GM18526 (cell line): ENCODE data around the gene CPNE4.

Experiments
- POLR2A ChIP-seq: IDR thresholded peaks from 3 replicates; pipeline ENCODE4 v1.6.1; 2011; ENCODE audit not compliant: insufficient read length; ENCODE audit errors: extremely low read depth

CPNE4 gene

DNA sequence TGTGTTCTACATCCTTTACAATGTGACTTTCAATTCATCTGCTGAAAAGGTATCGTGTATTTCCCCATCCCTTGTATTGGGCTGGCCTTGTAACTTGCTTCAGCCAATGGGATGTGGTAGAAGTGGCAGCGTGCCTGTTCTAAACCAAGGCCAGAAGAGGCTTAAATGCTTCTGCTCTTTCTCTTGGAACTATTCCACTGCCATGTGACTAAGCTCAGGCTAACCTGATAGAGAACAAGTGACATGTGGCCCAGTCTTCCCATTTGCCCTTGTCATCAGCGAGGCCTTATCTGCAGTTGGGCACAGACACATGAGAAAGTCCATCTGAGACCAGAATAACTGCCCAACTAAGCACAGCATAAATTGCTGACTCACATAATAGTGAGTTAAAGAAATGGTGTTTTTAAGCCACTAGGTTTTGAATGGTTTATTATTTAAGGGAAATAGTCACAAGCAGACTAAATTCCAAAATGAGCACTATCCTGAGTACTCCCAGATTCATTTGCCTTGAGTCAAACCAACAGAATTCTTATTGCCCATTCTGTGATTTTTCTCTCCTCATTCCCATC lies 230.2 kb downstream of the CPNE4 start:
- no peak for TF ChIP-seq POLR2A

- no peak for TF ChIP-seq POLR2A
These were observed 231.7 kb downstream of the CPNE4 start for GRCh38 chr3:131803113-131803512.

GRCh38 chr3:131802029-131802428 lies 232.8 kb downstream of the CPNE4 start:
- no peak for TF ChIP-seq POLR2A

GRCh38 chr3:131801566-131801965 lies 233.2 kb downstream of the CPNE4 start:
- no peak for TF ChIP-seq POLR2A

DNA sequence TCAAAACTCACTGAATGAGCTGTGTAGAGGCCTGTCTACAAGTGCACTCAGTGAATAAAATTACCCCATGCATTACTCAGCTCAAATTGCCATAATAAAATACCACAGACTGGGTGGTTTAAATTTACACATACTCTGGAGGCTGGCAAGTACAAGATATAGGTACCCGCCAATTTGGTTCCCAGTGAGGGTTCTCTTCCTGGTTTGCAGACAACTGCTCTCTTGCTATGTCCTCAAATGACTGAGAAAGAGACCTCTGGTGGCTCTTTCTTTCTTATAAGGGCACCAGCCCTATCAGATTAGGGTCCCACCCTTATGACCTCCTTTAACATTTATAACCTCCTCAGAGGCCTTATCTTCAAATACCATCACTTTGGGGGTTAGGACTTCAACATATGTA lies 237.0 kb downstream of the CPNE4 start:
- TF ChIP-seq POLR2A, result no peak

GRCh38 chr3:131796558-131797198 lies 238.1 kb downstream of the CPNE4 start:
- TF ChIP-seq POLR2A, result no peak

GRCh38 chr3:131796111-131796510 lies 238.7 kb downstream of the CPNE4 start:
- no peak for TF ChIP-seq POLR2A

GRCh38 chr3:131795390-131796090 lies 239.3 kb downstream of the CPNE4 start:
- no peak for TF ChIP-seq POLR2A

- no peak for TF ChIP-seq POLR2A
These were observed 239.9 kb downstream of the CPNE4 start for GRCh38 chr3:131794766-131795388.

GRCh38 chr3:131793870-131794269 lies 240.9 kb downstream of the CPNE4 start:
- no peak for TF ChIP-seq POLR2A

DNA sequence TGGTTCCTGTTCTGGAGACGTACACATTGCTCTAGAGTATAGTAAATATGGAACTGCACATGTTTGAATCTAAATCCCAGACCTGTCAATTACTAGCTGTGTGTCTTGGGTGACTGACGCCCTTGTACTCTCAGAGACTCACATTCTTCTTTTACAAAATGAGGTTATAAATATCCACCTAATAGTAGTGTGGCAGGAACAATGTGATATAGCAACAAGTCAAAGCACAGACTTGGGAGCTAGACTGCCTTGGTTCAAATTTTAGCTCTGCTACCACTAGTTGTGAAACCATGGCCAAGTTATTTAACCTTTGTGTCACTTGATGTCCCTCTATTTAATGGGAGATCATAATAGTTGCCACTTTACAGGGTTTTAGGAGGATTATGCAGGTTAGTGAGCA lies 245.6 kb downstream of the CPNE4 start:
- TF ChIP-seq POLR2A, result no peak

- TF ChIP-seq POLR2A, result no peak
These were observed 248.4 kb downstream of the CPNE4 start for GRCh38 chr3:131786386-131786785.

GRCh38 chr3:131782751-131783150 lies 252.1 kb downstream of the CPNE4 start:
- TF ChIP-seq POLR2A, result no peak

GRCh38 chr3:131778526-131778925 lies 256.3 kb downstream of the CPNE4 start:
- TF ChIP-seq POLR2A, result no peak

DNA sequence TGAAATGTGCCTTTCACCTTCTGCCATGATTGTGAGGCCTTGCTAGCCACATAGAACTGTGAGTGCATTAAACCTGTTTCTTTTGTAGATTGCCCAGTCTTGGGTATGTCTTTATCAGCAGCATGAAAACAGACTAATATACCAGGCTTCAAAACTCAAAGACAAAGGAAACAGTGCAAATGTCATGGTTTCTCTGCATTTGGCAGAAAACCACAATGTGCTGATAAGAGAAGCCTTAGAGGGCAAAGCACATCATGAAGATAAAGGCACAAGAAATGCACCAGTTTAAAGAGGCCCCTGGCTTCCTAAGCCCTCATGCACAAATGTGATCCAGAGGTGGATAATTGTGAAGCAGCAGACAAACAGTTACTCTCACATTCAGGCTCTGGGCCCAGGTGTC lies 259.2 kb downstream of the CPNE4 start:
- no peak for TF ChIP-seq POLR2A

- TF ChIP-seq POLR2A, result no peak
These were observed 262.4 kb downstream of the CPNE4 start for GRCh38 chr3:131772269-131773026.

GRCh38 chr3:131762981-131763564 lies 271.7 kb downstream of the CPNE4 start:
- no peak for TF ChIP-seq POLR2A
